Activated B cell treated with CpG ODN at 0.5 μM for 24 hours (primary cell): ENCODE data around the gene KCNH3. TPM values are rescaled to one million over a fixed set of nuclear protein-coding genes. Genes with fewer than 3 reads are reported as not detected.

Experiments
- ATAC-seq: fragments of 200-7000 bp; cut with Tn5 transposase; one replicate; pipeline ENCODE4 v1.10.0; 2021; ENCODE audit warnings: low read depth, mild to moderate bottlenecking, moderate library complexity
- CTCF ChIA-PET: fragments of 350-600 bp; sonication (Branson Sonifier 250); formaldehyde crosslinking; loops from one replicate; lab custom pipeline; 2021; ENCODE audit warnings: antibody characterized with exemption; lab: Charles Lee
- POLR2A ChIA-PET: fragments of 350-600 bp; sonication (Branson Sonifier 250); formaldehyde crosslinking; loops from one replicate; lab custom pipeline; 2021; ENCODE audit warnings: antibody characterized with exemption; lab: Charles Lee
- DNase-seq: peaks from one replicate; pipeline ENCODE4 v3.0.0; 2022
- H3K27ac Mint-ChIP-seq: one replicate; pipeline ENCODE4 v1.8.0; 2020; ENCODE audit warnings: mixed read lengths
- H3K27me3 Mint-ChIP-seq: one replicate; pipeline ENCODE4 v1.8.0; 2021; ENCODE audit warnings: mixed read lengths
- H3K36me3 Mint-ChIP-seq: one replicate; pipeline ENCODE4 v1.8.0; 2021; ENCODE audit warnings: low read depth, mixed read lengths
- H3K4me1 Mint-ChIP-seq: one replicate; pipeline ENCODE4 v1.8.0; 2021; ENCODE audit warnings: mixed read lengths
- H3K4me3 Mint-ChIP-seq: one replicate; pipeline ENCODE4 v1.8.0; 2020; ENCODE audit warnings: mild to moderate bottlenecking, mixed read lengths
- H3K9me3 Mint-ChIP-seq: one replicate; pipeline ENCODE4 v1.8.0; 2020; ENCODE audit warnings: mixed read lengths
- CTCF ChIP-seq: fragments of 200-600 bp; IDR thresholded peaks from one replicate; pipeline ENCODE4 v1.8.0; 2022; ENCODE audit warnings: antibody characterized with exemption, mild to moderate bottlenecking
- intact Hi-C: fragments of 100-400 bp; cut with micrococcal nuclease; formaldehyde crosslinking; loops from one replicate; pipeline ENCODE4 v1.15.1; 2024
- total RNA-seq: library from RNA; stranded (reverse); gene quantifications from 2 replicates; pipeline ENCODE4 v1.2.3, GENCODE V29; 2022

KCNH3 gene
- total RNA-seq, 1 donor from 2014 or later = 0.44 TPM

GRCh38 chr12:49493900-49494299 is 44.9 kb upstream of the KCNH3 start:
- ChIA-PET CTCF (interaction anchor here (0.7 kb wide), 1 partner anchor 135 kb away, joined by 3 read pairs; no protein-coding TSS in a partner anchor), POLR2A (interaction anchor here (0.6 kb wide), 1 partner anchor 152 kb away, joined by 3 read pairs; no protein-coding TSS in a partner anchor)
- DNase-seq (no peak), ATAC-seq (no peak)
- no peaks in the 10 kb centered on the region for H3K4me1 Mint-ChIP-seq
- no peaks in the 10 kb centered on the region for H3K27me3 Mint-ChIP-seq
- H3K27ac Mint-ChIP-seq = no peak overlapping the region
- intact Hi-C loops = no loop called here
- H3K36me3 Mint-ChIP-seq = peaks cover 34% of the 10 kb centered on the region
- no peak for TF ChIP-seq CTCF
- H3K4me3 Mint-ChIP-seq = no peak overlapping the region
- H3K9me3 Mint-ChIP-seq = no peaks in the 10 kb centered on the region

- no peak for ATAC-seq
- H3K27me3 Mint-ChIP-seq = no peaks in the 10 kb centered on the region
- H3K4me3 Mint-ChIP-seq = no peak overlapping the region
- intact Hi-C loops = no loop called here
- no peak overlapping the region for H3K27ac Mint-ChIP-seq
- POLR2A ChIA-PET = interaction anchor here (0.5 kb wide), 1 partner anchor 42 kb away, joined by 3 read pairs; no protein-coding TSS in a partner anchor
- TF ChIP-seq CTCF = no peak
- H3K36me3 Mint-ChIP-seq = peaks cover 33% of the 10 kb centered on the region
- CTCF ChIA-PET = interaction anchor here (1.3 kb wide), 1 partner anchor 138 kb away, joined by 3 read pairs; no protein-coding TSS in a partner anchor
- no peak for DNase-seq
- peaks cover under 1% of the 10 kb centered on the region for H3K4me1 Mint-ChIP-seq
- no peaks in the 10 kb centered on the region for H3K9me3 Mint-ChIP-seq
These were observed 42.1 kb upstream of the KCNH3 start for GRCh38 chr12:49496417-49497360.

GRCh38 chr12:49501895-49502294 is 36.9 kb upstream of the KCNH3 start:
- TF ChIP-seq CTCF = no peak
- H3K36me3 Mint-ChIP-seq = peaks cover 26% of the 10 kb centered on the region

GRCh38 chr12:49502590-49502989 is 36.2 kb upstream of the KCNH3 start:
- ChIA-PET POLR2A (no interaction called here), CTCF (no interaction called here)
- H3K9me3 Mint-ChIP-seq = no peaks in the 10 kb centered on the region
- peaks cover 21% of the 10 kb centered on the region for H3K36me3 Mint-ChIP-seq
- no peak overlapping the region for H3K27ac Mint-ChIP-seq
- DNase-seq (no peak), ATAC-seq (no peak)
- H3K4me1 Mint-ChIP-seq = peaks cover 5% of the 10 kb centered on the region
- no peaks in the 10 kb centered on the region for H3K27me3 Mint-ChIP-seq
- no peak for TF ChIP-seq CTCF
- intact Hi-C loops = no loop called here
- no peak overlapping the region for H3K4me3 Mint-ChIP-seq

More at GRCh38 chr12:49501895-49502294, 36.9 kb upstream of the KCNH3 start:
- POLR2A ChIA-PET = no interaction called here
- Mint-ChIP-seq H3K9me3 (no peaks in the 10 kb centered on the region), H3K27me3 (no peaks in the 10 kb centered on the region), H3K4me3 (no peak overlapping the region), H3K27ac (no peak overlapping the region), H3K4me1 (peaks cover 5% of the 10 kb centered on the region)
- ATAC-seq (no peak), DNase-seq (no peak)
- CTCF ChIA-PET = interaction anchor here (0.8 to 1.5 kb wide), 3 partner anchors 9 to 149 kb away, joined by 3 read pairs; no protein-coding TSS in a partner anchor
- intact Hi-C loops = no loop called here

- no peak overlapping the region for H3K27ac Mint-ChIP-seq
- H3K9me3 Mint-ChIP-seq = no peaks in the 10 kb centered on the region
- H3K36me3 Mint-ChIP-seq = peaks cover 19% of the 10 kb centered on the region
- H3K4me3 Mint-ChIP-seq = no peak overlapping the region
- DNase-seq = no peak
- no peaks in the 10 kb centered on the region for H3K27me3 Mint-ChIP-seq
- no peak for ATAC-seq
- TF ChIP-seq CTCF = no peak
- ChIA-PET CTCF (interaction anchor here (2.1 to 2.9 kb wide), 2 partner anchors 10 to 146 kb away, joined by 8 to 16 read pairs; no protein-coding TSS in a partner anchor), POLR2A (interaction anchor here (0.7 kb wide), 3 partner anchors 10 to 285 kb away, joined by 6 to 12 read pairs (median 10); no protein-coding TSS in a partner anchor)
- H3K4me1 Mint-ChIP-seq = peaks cover 5% of the 10 kb centered on the region
- intact Hi-C loops = no loop called here
These were observed 35.1 kb upstream of the KCNH3 start for GRCh38 chr12:49503674-49504180.
